ENCODE measurements around the gene ABI1. TPM values are rescaled to one million over a fixed set of nuclear protein-coding genes. Genes with fewer than 3 reads are reported as not detected.

Gene ABI1
- total RNA-seq, 3 donors from 2014 or later, result 50.5 to 75.7 (median 56.6) TPM

DNA sequence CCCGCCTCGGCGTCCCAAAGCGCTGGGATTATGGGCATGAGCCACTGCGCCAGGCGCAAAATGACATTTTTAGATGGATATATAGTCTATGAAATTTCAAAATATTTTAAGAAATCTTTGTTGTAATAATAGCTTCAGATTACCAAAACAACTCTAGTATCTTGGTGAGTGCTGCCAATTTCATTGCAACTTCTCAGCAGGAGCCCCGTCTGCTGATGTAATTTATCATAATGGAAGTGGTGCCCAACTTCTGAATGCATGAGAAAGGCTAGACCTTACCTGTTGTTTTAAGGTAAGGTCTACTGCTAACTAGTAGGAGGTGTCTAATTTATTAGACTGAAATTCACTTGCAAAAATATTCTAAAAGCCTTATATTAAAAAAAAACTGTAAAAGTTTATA is 143.3 kb downstream of the ABI1 start:
- Histone ChIP-seq H3K27ac (no peak overlapping the region), H3K36me3 (no peaks in the 10 kb centered on the region), H3K27me3 (no peaks in the 10 kb centered on the region), H3K9me3 (no peaks in the 10 kb centered on the region), H3K4me1 (no peaks in the 10 kb centered on the region), H3K4me3 (no peak overlapping the region)
- intact Hi-C loops (cut with DNase I; ENCODE audit: low total_unique reads), result no loop called here
- DNase-seq (ENCODE audit: low spot score in 2 of 2), result no peak
- TF ChIP-seq, protein P1, sequence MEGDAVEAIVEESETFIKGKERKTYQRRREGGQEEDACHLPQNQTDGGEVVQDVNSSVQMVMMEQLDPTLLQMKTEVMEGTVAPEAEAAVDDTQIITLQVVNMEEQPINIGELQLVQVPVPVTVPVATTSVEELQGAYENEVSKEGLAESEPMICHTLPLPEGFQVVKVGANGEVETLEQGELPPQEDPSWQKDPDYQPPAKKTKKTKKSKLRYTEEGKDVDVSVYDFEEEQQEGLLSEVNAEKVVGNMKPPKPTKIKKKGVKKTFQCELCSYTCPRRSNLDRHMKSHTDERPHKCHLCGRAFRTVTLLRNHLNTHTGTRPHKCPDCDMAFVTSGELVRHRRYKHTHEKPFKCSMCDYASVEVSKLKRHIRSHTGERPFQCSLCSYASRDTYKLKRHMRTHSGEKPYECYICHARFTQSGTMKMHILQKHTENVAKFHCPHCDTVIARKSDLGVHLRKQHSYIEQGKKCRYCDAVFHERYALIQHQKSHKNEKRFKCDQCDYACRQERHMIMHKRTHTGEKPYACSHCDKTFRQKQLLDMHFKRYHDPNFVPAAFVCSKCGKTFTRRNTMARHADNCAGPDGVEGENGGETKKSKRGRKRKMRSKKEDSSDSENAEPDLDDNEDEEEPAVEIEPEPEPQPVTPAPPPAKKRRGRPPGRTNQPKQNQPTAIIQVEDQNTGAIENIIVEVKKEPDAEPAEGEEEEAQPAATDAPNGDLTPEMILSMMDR (IDR thresholded peaks at IDR 0.05), result no peak
- TF ChIP-seq POLR2AphosphoS5 (IDR thresholded peaks at IDR 0.05) (no peak), POLR2A (IDR thresholded peaks at IDR 0.05) (no peak)

DNA sequence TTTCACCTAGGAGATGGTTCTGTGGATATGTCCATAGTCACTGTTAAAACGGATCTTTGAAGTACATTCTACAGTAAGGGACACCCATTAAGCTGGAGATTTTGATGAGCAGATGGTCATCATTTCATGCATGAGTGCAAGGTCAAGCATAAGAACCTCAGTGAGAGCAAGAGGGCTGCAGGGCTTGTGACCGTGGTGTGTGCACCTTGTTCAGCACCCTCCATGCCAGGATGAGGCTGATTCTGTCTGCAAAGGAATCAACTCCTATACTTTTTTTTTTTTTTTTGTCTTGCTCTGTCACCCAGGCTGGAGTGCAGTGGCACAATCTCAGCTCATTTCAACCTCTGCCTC is 145.6 kb downstream of the ABI1 start:
- Histone ChIP-seq H3K27me3 (no peaks in the 10 kb centered on the region), H3K36me3 (no peaks in the 10 kb centered on the region), H3K27ac (no peak overlapping the region), H3K4me3 (no peak overlapping the region), H3K4me1 (no peaks in the 10 kb centered on the region), H3K9me3 (no peaks in the 10 kb centered on the region)
- TF ChIP-seq, protein P1 (IDR thresholded peaks at IDR 0.05), result no peak
- TF ChIP-seq POLR2A (IDR thresholded peaks at IDR 0.05) (no peak), POLR2AphosphoS5 (IDR thresholded peaks at IDR 0.05) (no peak)
- DNase-seq (ENCODE audit: low spot score in 2 of 2), result no peak
- intact Hi-C loops (cut with DNase I; ENCODE audit: low total_unique reads), result no loop called here

DNA sequence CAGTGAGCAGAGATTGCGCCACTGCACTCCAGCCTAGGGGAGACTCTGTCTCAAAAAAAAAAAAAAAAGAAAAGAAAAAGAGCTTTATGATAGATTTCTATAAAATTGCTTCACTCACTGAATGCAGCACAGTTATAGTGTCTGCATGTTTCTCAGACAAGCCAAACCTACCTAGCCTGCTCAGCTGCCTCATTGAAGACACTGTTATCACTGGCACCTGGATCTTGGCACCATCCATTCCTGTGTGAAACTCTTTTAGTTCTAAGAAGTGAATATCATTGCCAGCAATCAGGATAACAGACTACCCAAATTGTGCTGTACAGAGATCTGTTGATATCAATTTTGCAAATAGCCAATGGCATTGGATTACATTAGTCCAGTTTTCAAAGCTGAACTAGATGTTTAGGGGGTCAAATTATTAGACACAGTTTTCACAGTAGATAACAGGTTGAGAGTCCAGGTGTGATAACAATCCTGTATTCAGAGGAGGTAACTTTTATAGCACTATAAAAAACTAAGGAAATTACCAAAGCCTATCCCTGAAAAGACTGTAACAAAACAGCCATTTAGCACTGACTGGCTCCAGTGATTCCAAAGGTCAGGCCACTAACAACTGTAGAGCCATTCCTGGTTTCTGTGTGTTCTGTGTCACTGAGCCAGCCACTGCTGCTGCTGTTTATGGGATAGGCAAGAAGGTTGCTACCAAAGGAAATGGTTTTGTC is 146.2 kb downstream of the ABI1 start:
- no peaks in the 10 kb centered on the region for H3K4me1 ChIP-seq
- intact Hi-C loops (cut with DNase I; ENCODE audit: low total_unique reads), result no loop called here
- TF ChIP-seq POLR2AphosphoS5 (IDR thresholded peaks at IDR 0.05), result no peak
- no peak for TF ChIP-seq POLR2A (IDR thresholded peaks at IDR 0.05)
- TF ChIP-seq, protein P1 (IDR thresholded peaks at IDR 0.05), result no peak
- H3K36me3 ChIP-seq, result no peaks in the 10 kb centered on the region
- no peaks in the 10 kb centered on the region for H3K9me3 ChIP-seq
- no peak overlapping the region for H3K4me3 ChIP-seq
- no peak overlapping the region for H3K27ac ChIP-seq
- no peak for DNase-seq (ENCODE audit: low spot score in 2 of 2)
- no peaks in the 10 kb centered on the region for H3K27me3 ChIP-seq

DNA sequence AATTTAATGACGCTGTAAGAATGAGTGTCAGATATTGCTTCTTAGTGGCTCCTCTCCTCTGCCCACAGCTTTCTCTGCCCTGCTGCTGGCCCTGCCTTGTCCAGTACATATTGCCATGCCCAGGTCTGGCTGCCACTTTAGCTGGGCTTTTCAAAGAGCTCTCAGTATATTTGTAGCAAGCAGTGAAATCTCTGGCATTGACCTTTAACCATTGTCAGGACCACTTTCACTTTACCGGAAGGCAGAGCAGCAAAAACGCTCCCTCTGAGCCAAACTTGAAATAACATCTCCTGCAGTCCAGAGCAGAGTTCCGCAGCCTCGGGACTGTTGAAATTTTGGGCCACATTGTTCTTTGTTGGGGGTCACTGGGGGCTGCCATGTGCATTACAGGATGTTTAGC is 149.4 kb downstream of the ABI1 start:
- no peaks in the 10 kb centered on the region for H3K4me1 ChIP-seq
- TF ChIP-seq POLR2A (IDR thresholded peaks at IDR 0.05), result no peak
- no peak for TF ChIP-seq POLR2AphosphoS5 (IDR thresholded peaks at IDR 0.05)
- TF ChIP-seq, protein P1 (IDR thresholded peaks at IDR 0.05), result no peak
- DNase-seq (ENCODE audit: low spot score in 2 of 2), result no peak
- no peak overlapping the region for H3K27ac ChIP-seq
- H3K9me3 ChIP-seq, result no peaks in the 10 kb centered on the region
- no peaks in the 10 kb centered on the region for H3K36me3 ChIP-seq
- intact Hi-C loops (cut with DNase I; ENCODE audit: low total_unique reads), result no loop called here
- H3K27me3 ChIP-seq, result no peaks in the 10 kb centered on the region
- no peak overlapping the region for H3K4me3 ChIP-seq

DNA sequence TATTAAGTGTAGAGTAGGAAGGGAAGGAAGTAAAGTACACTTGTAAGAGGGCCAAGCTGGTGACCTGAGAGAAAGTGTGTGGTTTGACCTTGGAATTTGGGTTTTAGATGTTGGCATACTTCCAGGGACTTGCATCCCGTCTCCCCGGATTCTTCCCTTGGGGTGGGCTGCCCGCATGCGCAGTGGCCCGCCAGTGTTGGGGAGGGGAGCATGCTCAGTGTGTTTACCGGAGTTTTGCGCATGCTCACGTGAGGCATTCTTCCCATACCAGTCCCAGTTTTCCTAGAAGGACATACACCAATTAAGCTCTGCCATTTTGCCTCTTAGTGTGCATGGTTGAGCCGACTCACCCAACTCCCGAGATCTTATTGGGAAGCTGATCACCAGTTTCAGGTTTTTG is 153.8 kb downstream of the ABI1 start:
- DNase-seq (ENCODE audit: low spot score in 2 of 2), result no peak
- Histone ChIP-seq H3K27me3 (no peaks in the 10 kb centered on the region), H3K27ac (no peak overlapping the region), H3K36me3 (no peaks in the 10 kb centered on the region), H3K4me3 (no peak overlapping the region), H3K9me3 (no peaks in the 10 kb centered on the region), H3K4me1 (no peaks in the 10 kb centered on the region)
- intact Hi-C loops (cut with DNase I; ENCODE audit: low total_unique reads), result no loop called here
- TF ChIP-seq, protein P1 (IDR thresholded peaks at IDR 0.05), result no peak
- TF ChIP-seq POLR2A (IDR thresholded peaks at IDR 0.05), result no peak
- no peak for TF ChIP-seq POLR2AphosphoS5 (IDR thresholded peaks at IDR 0.05)
